ENCODE data around the gene LHX8. TPM values are rescaled to one million over a fixed set of nuclear protein-coding genes. Genes with fewer than 3 reads are reported as not detected.

Gene LHX8
- total and polyA plus RNA-seq, 2 donors (not counting 1 experiment from before 2014, with no cell fraction given) = not detected

GRCh38 chr1:75115654-75116053 lies 18.5 kb upstream of the LHX8 start:
- ATAC-seq (ENCODE audit: low read depth) = no peak
- Mint-ChIP-seq H3K4me3 (no peak overlapping the region), H3K9me3 (ENCODE audit: insufficient read depth) (no peaks in the 10 kb centered on the region), H3K4me1 (no peaks in the 10 kb centered on the region), H3K27me3 (peaks cover under 1% of the 10 kb centered on the region), H3K27ac (no peak overlapping the region)
- Histone ChIP-seq H3K79me2 (ENCODE audit: control insufficient read depth, insufficient read depth, low read length) (no peaks in the 10 kb centered on the region), H3K27ac (ENCODE audit: low read length in 2 of 2) (no peak overlapping the region), H3K4me2 (replicated peaks; ENCODE audit: low read depth, low read length, poor library complexity, severe bottlenecking) (no peak overlapping the region), H3K4me3 (ENCODE audit: control extremely low read depth in 1 of 5, extremely low read depth in 1 of 5, insufficient read depth in 1 of 5, low read depth in 2 of 5, low read length in 4 of 5) (no peak overlapping the region), H3K4me1 (ENCODE audit: control insufficient read depth in 2 of 2, insufficient read depth in 2 of 2, low read length in 2 of 2) (no peaks in the 10 kb centered on the region), H3K36me3 (replicated peaks in 1 of 2; ENCODE audit: control extremely low read depth in 1 of 2, control insufficient read depth in 1 of 2, extremely low read depth in 1 of 2, insufficient read depth in 2 of 2, low read length in 1 of 2) (no peaks in the 10 kb centered on the region), H3K9me3 (ENCODE audit: control extremely low read depth in 1 of 3, control insufficient read depth in 2 of 3, insufficient read depth in 1 of 3, low read length in 2 of 3) (no peaks in the 10 kb centered on the region), H4K20me1 (ENCODE audit: control insufficient read depth, insufficient read depth, low read length, poor library complexity, severe bottlenecking) (no peaks in the 10 kb centered on the region), H2AFZ (ENCODE audit: insufficient read depth, low read depth, low read length, poor library complexity, severe bottlenecking) (no peak overlapping the region), H3K27me3 (replicated peaks in 1 of 4; ENCODE audit: control extremely low read depth in 1 of 4, control insufficient read depth in 3 of 4, insufficient read depth in 4 of 4, low read length in 3 of 4) (no peaks in the 10 kb centered on the region), H3K9ac (ENCODE audit: low read length) (no peak overlapping the region)
- intact Hi-C loops (cut with micrococcal nuclease) = no loop called here
- DNase-seq = no peak
- CTCF ChIA-PET = interaction anchor here (0.6 kb wide), 1 partner anchor 18 kb away, joined by 5 read pairs; the partner anchor contains the start of gene LHX8
- POLR2A ChIA-PET = no interaction called here
- TF ChIP-seq CTCF (IDR thresholded peaks at IDR 0.05) = no peak
- no peak for TF ChIP-seq EZH2 (IDR thresholded peaks at IDR 0.05; ENCODE audit: borderline replicate concordance, insufficient read depth, low read depth, low read length, poor library complexity, severe bottlenecking)

GRCh38 chr1:75123756-75124155 lies 10.4 kb upstream of the LHX8 start:
- Histone ChIP-seq H2AFZ (ENCODE audit: insufficient read depth, low read depth, low read length, poor library complexity, severe bottlenecking) (no peak overlapping the region), H3K9me3 (ENCODE audit: control extremely low read depth in 1 of 3, control insufficient read depth in 2 of 3, insufficient read depth in 1 of 3, low read length in 2 of 3) (peaks cover 0 to 23% (median 0%) of the 10 kb centered on the region in 3 donors), H3K27ac (ENCODE audit: low read length in 2 of 2) (no peak overlapping the region), H3K4me2 (replicated peaks; ENCODE audit: low read depth, low read length, poor library complexity, severe bottlenecking) (no peak overlapping the region), H3K4me1 (ENCODE audit: control insufficient read depth in 2 of 2, insufficient read depth in 2 of 2, low read length in 2 of 2) (no peaks in the 10 kb centered on the region), H3K27me3 (replicated peaks in 1 of 4; ENCODE audit: control extremely low read depth in 1 of 4, control insufficient read depth in 3 of 4, insufficient read depth in 4 of 4, low read length in 3 of 4) (peaks cover 0 to 36% (median 22%) of the 10 kb centered on the region in 4 experiments), H3K9ac (ENCODE audit: low read length) (no peak overlapping the region), H3K79me2 (ENCODE audit: control insufficient read depth, insufficient read depth, low read length) (no peaks in the 10 kb centered on the region), H3K36me3 (replicated peaks in 1 of 2; ENCODE audit: control extremely low read depth in 1 of 2, control insufficient read depth in 1 of 2, extremely low read depth in 1 of 2, insufficient read depth in 2 of 2, low read length in 1 of 2) (no peaks in the 10 kb centered on the region), H4K20me1 (ENCODE audit: control insufficient read depth, insufficient read depth, low read length, poor library complexity, severe bottlenecking) (no peaks in the 10 kb centered on the region), H3K4me3 (ENCODE audit: control extremely low read depth in 1 of 5, extremely low read depth in 1 of 5, insufficient read depth in 1 of 5, low read depth in 2 of 5, low read length in 4 of 5) (no peak overlapping the region)
- no peaks in the 10 kb centered on the region for H3K9me3 Mint-ChIP-seq (ENCODE audit: insufficient read depth)
- H3K27me3 Mint-ChIP-seq = peaks cover 40% of the 10 kb centered on the region
- CTCF ChIA-PET = no interaction called here
- WGBS (ENCODE audit: insufficient coverage) = no CpG with 5 or more reads among the region's 1 CpG
- no peak overlapping the region for H3K4me3 Mint-ChIP-seq
- TF ChIP-seq EZH2 (IDR thresholded peaks at IDR 0.05; ENCODE audit: borderline replicate concordance, insufficient read depth, low read depth, low read length, poor library complexity, severe bottlenecking) (no peak), CTCF (IDR thresholded peaks at IDR 0.05) (no peak)
- DNase-seq = no peak
- H3K4me1 Mint-ChIP-seq = no peaks in the 10 kb centered on the region
- intact Hi-C loops (cut with micrococcal nuclease) = no loop called here
- no peak for ATAC-seq (ENCODE audit: low read depth)
- H3K27ac Mint-ChIP-seq = no peak overlapping the region
- POLR2A ChIA-PET = no interaction called here
